ENCODE data around the gene ZBTB24. TPM values are rescaled to one million over a fixed set of nuclear protein-coding genes. Genes with fewer than 3 reads are reported as not detected.

Gene ZBTB24
- total and polyA plus RNA-seq, 8 donors = 1.4 to 9.3 (median 2.9) TPM

DNA sequence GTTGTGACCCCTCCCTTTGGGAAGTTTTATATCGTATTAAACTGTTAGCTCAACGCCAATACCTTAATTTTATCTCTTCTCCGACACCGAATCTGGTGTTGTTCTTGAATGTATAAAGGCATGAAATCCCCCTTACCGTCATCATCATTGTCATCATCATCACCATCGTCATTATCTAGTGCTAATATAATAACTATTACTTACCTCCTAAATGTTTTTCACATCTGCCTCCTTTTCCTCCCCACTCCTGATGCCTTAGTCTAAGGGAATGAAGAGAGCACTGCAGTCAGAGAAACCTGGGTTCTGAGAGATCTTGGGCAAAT lies 677 bp upstream of the ZBTB24 start:
- Histone ChIP-seq H3K27ac (peak overlapping the region; percentile 54 to 92 (median 65)), H3K9me3 (no peaks in the 10 kb centered on the region), H3K27me3 (no peaks in the 10 kb centered on the region), H3K4me1 (peaks cover 33 to 50% (median 40%) of the 10 kb centered on the region in 4 donors), H3K4me3 (peak overlapping the region; percentile 93 to 99 (median 96)), H3K36me3 (peaks cover 8 to 14% (median 11%) of the 10 kb centered on the region in 4 donors)
- intact Hi-C loops (cut with DNase I; ENCODE audit: low total_unique reads) = no loop called here
- TF ChIP-seq, protein P1, sequence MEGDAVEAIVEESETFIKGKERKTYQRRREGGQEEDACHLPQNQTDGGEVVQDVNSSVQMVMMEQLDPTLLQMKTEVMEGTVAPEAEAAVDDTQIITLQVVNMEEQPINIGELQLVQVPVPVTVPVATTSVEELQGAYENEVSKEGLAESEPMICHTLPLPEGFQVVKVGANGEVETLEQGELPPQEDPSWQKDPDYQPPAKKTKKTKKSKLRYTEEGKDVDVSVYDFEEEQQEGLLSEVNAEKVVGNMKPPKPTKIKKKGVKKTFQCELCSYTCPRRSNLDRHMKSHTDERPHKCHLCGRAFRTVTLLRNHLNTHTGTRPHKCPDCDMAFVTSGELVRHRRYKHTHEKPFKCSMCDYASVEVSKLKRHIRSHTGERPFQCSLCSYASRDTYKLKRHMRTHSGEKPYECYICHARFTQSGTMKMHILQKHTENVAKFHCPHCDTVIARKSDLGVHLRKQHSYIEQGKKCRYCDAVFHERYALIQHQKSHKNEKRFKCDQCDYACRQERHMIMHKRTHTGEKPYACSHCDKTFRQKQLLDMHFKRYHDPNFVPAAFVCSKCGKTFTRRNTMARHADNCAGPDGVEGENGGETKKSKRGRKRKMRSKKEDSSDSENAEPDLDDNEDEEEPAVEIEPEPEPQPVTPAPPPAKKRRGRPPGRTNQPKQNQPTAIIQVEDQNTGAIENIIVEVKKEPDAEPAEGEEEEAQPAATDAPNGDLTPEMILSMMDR (IDR thresholded peaks at IDR 0.05) = no peak
- TF ChIP-seq POLR2AphosphoS5 (IDR thresholded peaks at IDR 0.05) (no peak), EP300 (IDR thresholded peaks at IDR 0.05) (no peak), POLR2A (IDR thresholded peaks at IDR 0.05) (no peak)
- 1 to 2% (median 1%) methylated on average over 6 of the region's 6 CpGs for WGBS, 5 donors
- DNase-seq = no peak

DNA sequence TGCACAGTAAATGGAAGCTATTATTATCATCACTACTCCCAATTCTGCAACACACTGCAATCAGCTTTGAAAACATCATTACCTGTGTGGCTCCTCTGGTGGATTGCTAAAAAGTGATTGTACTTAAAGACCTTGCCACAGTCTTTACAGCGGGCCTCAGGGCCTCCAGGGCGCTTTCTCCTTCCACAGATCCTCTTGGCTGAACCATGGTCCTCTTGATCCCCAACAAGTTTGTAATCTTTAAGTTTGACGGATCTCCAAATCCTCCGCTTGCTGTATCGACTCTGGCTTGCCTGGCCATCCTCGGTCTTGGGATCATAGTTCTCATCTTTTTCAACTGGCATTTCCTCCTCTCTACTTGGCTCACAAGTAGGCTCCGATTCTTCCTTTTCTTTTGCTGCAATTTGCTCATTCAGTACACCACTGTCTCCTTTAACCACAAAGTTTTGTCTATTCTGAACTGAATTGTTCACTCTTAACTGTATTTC lies 2.0 kb downstream of the ZBTB24 start:
- TF ChIP-seq, protein P1 (IDR thresholded peaks at IDR 0.05) = no peak
- TF ChIP-seq EP300 (IDR thresholded peaks at IDR 0.05) = no peak
- no peak for TF ChIP-seq POLR2AphosphoS5 (IDR thresholded peaks at IDR 0.05)
- no peak for TF ChIP-seq POLR2A (IDR thresholded peaks at IDR 0.05)
- Histone ChIP-seq H3K9me3 (no peaks in the 10 kb centered on the region), H3K4me3 (peak overlapping the region in 2 of 4 donors; percentile 93 to 99), H3K36me3 (peaks cover 13 to 31% (median 24%) of the 10 kb centered on the region in 4 donors), H3K27ac (no peak overlapping the region), H3K4me1 (peaks cover 42 to 75% (median 59%) of the 10 kb centered on the region in 4 donors), H3K27me3 (no peaks in the 10 kb centered on the region)
- intact Hi-C loops (cut with DNase I; ENCODE audit: low total_unique reads) = no loop called here
- 91 to 96% (median 93%) methylated on average over 7 of the region's 7 CpGs for WGBS, 5 donors
- DNase-seq = no peak

DNA sequence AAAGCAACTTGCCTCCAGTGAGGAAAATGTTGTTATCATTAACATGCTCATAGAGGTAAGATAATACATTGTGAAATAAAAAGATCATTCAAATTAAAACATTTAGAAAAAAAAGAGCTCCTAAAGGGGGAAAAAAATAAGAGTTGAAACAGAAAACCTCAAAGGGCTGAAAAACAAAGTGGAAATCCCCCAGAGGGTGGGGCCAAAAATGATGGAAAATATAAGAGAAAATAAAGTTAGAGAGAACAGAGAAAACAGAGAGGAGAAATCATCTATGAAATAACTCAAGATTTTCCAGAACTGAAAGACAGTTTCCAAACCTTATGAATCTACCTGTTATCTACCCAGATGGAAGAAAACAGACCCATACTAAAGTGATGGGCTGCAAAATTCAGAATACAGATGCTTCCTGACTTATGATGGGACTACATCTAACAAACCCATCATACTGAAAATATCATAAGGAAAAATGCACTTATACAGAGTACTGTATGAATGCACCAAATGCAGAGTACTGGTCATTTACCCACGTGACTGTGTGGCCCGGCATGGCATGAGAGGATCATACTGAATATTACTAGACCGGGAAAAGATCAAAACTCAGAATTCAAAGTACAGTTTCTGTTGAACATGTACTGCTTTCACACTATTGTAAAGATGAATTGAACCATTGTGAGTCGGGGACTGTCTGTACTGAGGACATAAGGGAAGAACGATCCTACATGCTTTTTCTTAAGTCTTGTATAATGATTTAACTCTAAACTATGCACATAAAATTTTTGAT lies 4.0 kb downstream of the ZBTB24 start:
- no peak overlapping the region for H3K27ac ChIP-seq
- intact Hi-C loops (cut with DNase I; ENCODE audit: low total_unique reads) = no loop called here
- H3K9me3 ChIP-seq = no peaks in the 10 kb centered on the region
- 72 to 84% (median 77%) methylated on average over 5 of the region's 5 CpGs for WGBS, 5 donors
- TF ChIP-seq EP300 (IDR thresholded peaks at IDR 0.05) = no peak
- no peak for TF ChIP-seq POLR2A (IDR thresholded peaks at IDR 0.05)
- TF ChIP-seq, protein P1 (IDR thresholded peaks at IDR 0.05) = no peak
- no peak for TF ChIP-seq POLR2AphosphoS5 (IDR thresholded peaks at IDR 0.05)
- DNase-seq = no peak
- H3K27me3 ChIP-seq = no peaks in the 10 kb centered on the region
- H3K36me3 ChIP-seq = peaks cover 22 to 51% (median 44%) of the 10 kb centered on the region in 4 donors
- peak overlapping the region in 3 of 4 donors; percentile 1 to 93 (median 2) for H3K4me3 ChIP-seq
- peaks cover 44 to 80% (median 61%) of the 10 kb centered on the region in 4 donors for H3K4me1 ChIP-seq

DNA sequence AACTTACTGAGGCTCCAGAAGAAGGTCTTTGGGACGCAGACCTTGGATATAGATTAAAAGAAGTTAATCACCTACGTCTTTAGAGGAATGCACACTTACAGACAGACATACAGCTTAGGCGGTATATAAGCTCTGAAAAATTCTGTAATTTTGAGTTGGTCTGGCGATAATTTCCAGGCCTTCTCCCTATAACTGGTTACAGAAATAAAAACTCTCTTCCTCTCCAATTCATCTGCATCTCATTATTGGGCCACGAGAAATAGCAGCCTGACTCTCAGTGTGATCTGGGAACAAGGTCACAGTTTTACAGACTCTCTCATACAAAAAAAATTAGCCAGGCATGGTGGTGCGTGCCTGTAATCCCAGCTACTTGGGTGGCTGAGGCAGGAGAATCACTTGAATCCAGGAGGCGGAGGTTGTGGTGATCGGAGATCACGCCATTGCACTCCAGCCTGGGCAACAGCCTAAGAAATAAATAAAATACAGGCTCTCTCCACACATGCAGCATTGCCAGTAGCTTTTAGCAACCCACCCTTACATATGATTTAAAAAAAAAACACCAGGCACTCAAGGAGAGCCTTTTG lies 4.7 kb downstream of the ZBTB24 start:
- H3K36me3 ChIP-seq = peaks cover 28 to 58% (median 51%) of the 10 kb centered on the region in 4 donors
- WGBS, 5 donors = 78 to 87% (median 84%) methylated on average over 9 of the region's 9 CpGs
- H3K27ac ChIP-seq = no peak overlapping the region
- H3K27me3 ChIP-seq = no peaks in the 10 kb centered on the region
- H3K4me1 ChIP-seq = peaks cover 44 to 74% (median 58%) of the 10 kb centered on the region in 4 donors
- no peaks in the 10 kb centered on the region for H3K9me3 ChIP-seq
- H3K4me3 ChIP-seq = peak overlapping the region in 2 of 4 donors; percentile 1 to 2
- no peak for DNase-seq
- intact Hi-C loops (cut with DNase I; ENCODE audit: low total_unique reads) = no loop called here
- TF ChIP-seq, protein P1 (IDR thresholded peaks at IDR 0.05) = no peak
- TF ChIP-seq POLR2A (IDR thresholded peaks at IDR 0.05) = no peak
- TF ChIP-seq POLR2AphosphoS5 (IDR thresholded peaks at IDR 0.05) = no peak
- no peak for TF ChIP-seq EP300 (IDR thresholded peaks at IDR 0.05)
